ENCODE data around the gene MICALL2. TPM values are rescaled to one million over a fixed set of nuclear protein-coding genes. Genes with fewer than 3 reads are reported as not detected.

The MICALL2 gene
- total RNA-seq, 4 donors from 2014 or later: 1.8 to 19.7 (median 12.6) TPM

DNA sequence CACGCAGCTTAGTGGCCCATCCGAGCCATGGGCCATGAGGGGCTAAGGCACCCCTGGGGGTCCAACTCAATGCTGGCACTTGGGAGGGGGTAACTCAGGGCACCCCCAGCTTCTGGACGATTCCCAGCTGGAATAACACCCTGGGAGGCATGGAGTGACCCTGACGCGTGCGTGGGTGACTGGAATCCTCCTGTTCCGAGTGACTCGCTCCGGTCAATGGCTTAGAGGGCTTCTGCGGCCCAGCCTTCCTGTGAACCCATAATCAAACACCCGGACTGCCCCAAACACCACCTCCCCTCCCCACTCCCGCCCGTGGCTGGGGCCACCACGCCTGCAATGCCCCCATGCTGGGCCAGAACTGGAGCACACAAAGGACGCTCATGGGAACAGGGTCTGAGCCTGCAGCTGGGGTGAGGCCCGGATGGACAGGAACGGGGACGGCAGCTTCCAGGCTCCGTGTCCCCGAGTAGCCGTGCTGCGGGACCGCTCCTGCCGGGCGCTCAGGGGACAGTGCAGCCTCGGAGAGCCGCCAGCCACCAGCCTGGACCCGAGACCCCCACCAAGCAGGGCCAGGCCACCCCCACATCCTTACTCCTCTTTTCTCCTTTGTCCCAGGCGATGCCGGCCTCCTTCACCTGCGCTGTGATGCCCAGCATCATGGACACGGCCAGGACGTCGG is 36.4 kb upstream of the MICALL2 start:
- intact Hi-C loops (cut with DNase I; ENCODE audit: low total_unique reads): no loop called here
- H3K9me3 ChIP-seq: no peaks in the 10 kb centered on the region
- no peaks in the 10 kb centered on the region for H3K36me3 ChIP-seq

DNA sequence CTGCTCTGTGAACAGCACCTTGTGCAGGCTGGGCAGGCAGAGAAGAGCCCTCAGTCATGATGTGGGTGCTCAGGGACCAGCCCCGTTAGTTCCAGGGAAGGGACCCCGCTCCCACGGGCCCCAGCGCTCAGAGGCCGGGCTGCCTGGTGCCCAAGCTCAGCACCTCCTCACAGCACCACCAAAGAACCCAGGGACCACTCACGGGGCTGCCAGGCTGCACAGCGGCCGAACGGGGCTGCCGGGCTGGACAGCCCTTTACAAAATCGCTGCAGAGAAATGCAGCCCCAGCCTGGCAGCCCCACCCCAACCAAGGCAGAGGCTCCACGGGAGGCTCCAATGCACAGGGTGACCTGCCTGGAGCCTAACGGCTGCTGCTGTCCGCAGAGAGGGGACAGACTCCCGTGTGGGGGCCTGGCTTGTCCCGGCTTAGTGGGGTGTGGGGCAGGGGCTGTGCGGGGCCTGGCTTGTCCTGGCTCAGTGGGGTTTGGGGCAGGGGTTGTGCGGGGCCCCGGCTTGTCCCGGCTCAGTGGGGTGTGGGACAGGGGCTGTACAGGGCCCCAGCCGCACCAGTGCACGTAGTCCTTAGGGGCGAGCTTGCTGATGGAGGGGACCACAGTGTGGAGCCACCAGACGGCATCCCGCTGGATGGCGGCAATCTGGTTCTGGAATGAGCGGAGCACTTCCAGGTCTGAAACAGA is 35.7 kb upstream of the MICALL2 start:
- intact Hi-C loops (cut with DNase I; ENCODE audit: low total_unique reads): no loop called here
- no peaks in the 10 kb centered on the region for H3K36me3 ChIP-seq
- H3K27me3 ChIP-seq: no peaks in the 10 kb centered on the region
- no peaks in the 10 kb centered on the region for H3K9me3 ChIP-seq
- no peak overlapping the region for H3K4me3 ChIP-seq
- no peak for DNase-seq
- H3K4me1 ChIP-seq: no peaks in the 10 kb centered on the region
- TF ChIP-seq, protein P1, sequence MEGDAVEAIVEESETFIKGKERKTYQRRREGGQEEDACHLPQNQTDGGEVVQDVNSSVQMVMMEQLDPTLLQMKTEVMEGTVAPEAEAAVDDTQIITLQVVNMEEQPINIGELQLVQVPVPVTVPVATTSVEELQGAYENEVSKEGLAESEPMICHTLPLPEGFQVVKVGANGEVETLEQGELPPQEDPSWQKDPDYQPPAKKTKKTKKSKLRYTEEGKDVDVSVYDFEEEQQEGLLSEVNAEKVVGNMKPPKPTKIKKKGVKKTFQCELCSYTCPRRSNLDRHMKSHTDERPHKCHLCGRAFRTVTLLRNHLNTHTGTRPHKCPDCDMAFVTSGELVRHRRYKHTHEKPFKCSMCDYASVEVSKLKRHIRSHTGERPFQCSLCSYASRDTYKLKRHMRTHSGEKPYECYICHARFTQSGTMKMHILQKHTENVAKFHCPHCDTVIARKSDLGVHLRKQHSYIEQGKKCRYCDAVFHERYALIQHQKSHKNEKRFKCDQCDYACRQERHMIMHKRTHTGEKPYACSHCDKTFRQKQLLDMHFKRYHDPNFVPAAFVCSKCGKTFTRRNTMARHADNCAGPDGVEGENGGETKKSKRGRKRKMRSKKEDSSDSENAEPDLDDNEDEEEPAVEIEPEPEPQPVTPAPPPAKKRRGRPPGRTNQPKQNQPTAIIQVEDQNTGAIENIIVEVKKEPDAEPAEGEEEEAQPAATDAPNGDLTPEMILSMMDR (IDR thresholded peaks at IDR 0.05): no peak
- H3K27ac ChIP-seq: no peak overlapping the region

More for the DNA sequence above, 36.4 kb upstream of the MICALL2 start:
- TF ChIP-seq POLR2A (IDR thresholded peaks at IDR 0.05): no peak
- TF ChIP-seq, protein P1 (IDR thresholded peaks at IDR 0.05): no peak
- no peaks in the 10 kb centered on the region for H3K4me1 ChIP-seq
- no peak overlapping the region for H3K27ac ChIP-seq
- H3K27me3 ChIP-seq: no peaks in the 10 kb centered on the region
- no peak overlapping the region for H3K4me3 ChIP-seq
- no peak for DNase-seq

DNA sequence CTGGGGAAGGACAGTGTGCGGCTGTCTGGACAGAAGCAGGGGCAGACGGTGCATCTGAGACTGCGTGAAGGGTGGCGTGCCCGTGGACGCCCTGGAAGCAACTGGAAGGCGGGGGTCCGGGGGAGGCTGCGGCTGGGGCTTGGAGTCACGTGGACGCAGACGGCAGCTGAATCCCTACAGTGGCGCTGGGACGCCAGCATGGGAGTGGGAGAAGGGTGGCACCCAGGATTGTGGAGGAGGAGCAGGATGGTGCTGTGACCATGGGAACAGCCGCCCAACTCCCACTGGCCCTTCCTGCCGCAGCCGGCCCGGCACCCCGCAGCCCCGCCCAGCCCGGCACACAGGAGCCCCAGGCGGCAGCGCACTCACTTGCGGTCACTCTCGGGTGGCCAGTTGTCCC is 35.2 kb upstream of the MICALL2 start:
- intact Hi-C loops (cut with DNase I; ENCODE audit: low total_unique reads): no loop called here
- no peak for DNase-seq
- no peaks in the 10 kb centered on the region for H3K27me3 ChIP-seq
- H3K4me3 ChIP-seq: no peak overlapping the region
- H3K9me3 ChIP-seq: no peaks in the 10 kb centered on the region
- H3K36me3 ChIP-seq: no peaks in the 10 kb centered on the region
- no peaks in the 10 kb centered on the region for H3K4me1 ChIP-seq
- TF ChIP-seq POLR2A (IDR thresholded peaks at IDR 0.05): no peak
- TF ChIP-seq, protein P1 (IDR thresholded peaks at IDR 0.05): no peak
- H3K27ac ChIP-seq: no peak overlapping the region

DNA sequence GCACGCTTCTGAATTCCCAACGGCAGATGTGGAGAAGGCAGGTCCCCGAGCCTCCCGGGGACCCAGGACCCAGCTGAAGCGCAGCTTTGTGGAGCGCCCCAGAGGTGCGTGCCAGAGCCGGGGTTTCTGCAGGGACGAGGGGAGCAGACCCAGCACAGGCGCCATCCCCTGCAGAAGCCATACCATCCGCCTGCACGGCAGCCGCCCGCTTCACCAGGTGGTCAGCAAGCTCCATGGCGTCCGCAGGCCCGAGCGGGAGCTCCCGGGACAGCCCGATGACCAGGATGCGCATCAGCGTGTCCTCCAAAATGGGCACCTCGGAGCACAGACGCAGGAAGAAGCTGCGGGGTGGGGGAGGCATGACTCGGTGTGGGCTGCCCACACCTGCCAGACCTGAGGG is 34.3 kb upstream of the MICALL2 start:
- intact Hi-C loops (cut with DNase I; ENCODE audit: low total_unique reads): no loop called here
- no peaks in the 10 kb centered on the region for H3K36me3 ChIP-seq

DNA sequence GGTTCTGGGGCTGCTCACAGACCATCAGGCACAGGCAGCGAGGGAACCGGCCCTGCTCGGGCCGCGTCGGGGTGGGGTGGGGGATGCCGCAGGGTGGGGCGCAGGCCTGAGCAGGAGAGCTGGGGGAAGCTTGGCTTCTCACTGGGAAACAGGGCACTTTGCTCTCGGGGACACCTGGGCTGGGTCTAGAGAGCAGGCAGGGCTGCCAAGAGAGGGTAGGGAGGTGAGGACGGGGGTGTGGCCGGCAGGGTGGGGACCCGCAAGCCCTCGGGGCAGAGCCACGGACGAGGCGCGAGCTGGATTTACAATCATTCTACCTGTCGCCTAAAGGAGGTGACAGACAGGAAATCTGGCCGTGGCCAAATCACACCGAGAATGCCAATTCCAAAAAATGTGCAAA is 33.9 kb upstream of the MICALL2 start:
- intact Hi-C loops (cut with DNase I; ENCODE audit: low total_unique reads): no loop called here
- H3K27ac ChIP-seq: no peak overlapping the region
- H3K27me3 ChIP-seq: no peaks in the 10 kb centered on the region
- H3K4me3 ChIP-seq: no peak overlapping the region
- no peak for DNase-seq
- H3K36me3 ChIP-seq: no peaks in the 10 kb centered on the region
- TF ChIP-seq POLR2A (IDR thresholded peaks at IDR 0.05): no peak
- TF ChIP-seq, protein P1 (IDR thresholded peaks at IDR 0.05): no peak
- H3K9me3 ChIP-seq: no peaks in the 10 kb centered on the region
- no peaks in the 10 kb centered on the region for H3K4me1 ChIP-seq

More for the DNA sequence above, 34.3 kb upstream of the MICALL2 start:
- H3K4me1 ChIP-seq: no peaks in the 10 kb centered on the region
- H3K9me3 ChIP-seq: no peaks in the 10 kb centered on the region
- TF ChIP-seq POLR2A (IDR thresholded peaks at IDR 0.05): no peak
- TF ChIP-seq, protein P1 (IDR thresholded peaks at IDR 0.05): no peak
- H3K4me3 ChIP-seq: no peak overlapping the region
- no peak for DNase-seq
- no peaks in the 10 kb centered on the region for H3K27me3 ChIP-seq
- H3K27ac ChIP-seq: no peak overlapping the region

Measured in uterus (tissue), 4 donors.